ENCODE results near the gene CPEB3. TPM values are rescaled to one million over a fixed set of nuclear protein-coding genes. Genes with fewer than 3 reads are reported as not detected.

Gene CPEB3
- total and polyA plus RNA-seq, 5 donors from 2014 or later = 0.47 to 4.4 (median 0.98) TPM

- DNase-seq (no peak), ATAC-seq (ENCODE audit: low read depth in 2 of 2) (no peak)
- no peaks in the 10 kb centered on the region for H3K9me3 ChIP-seq (ENCODE audit: control insufficient read depth in 2 of 2, low read length in 2 of 2)
- no peaks in the 10 kb centered on the region for H3K9me3 Mint-ChIP-seq
- no peaks in the 10 kb centered on the region for H3K36me3 Mint-ChIP-seq
- no peak overlapping the region for H3K4me3 ChIP-seq (ENCODE audit: low read depth, low read length)
- no peak overlapping the region for H3K27ac Mint-ChIP-seq
- H3K36me3 ChIP-seq (ENCODE audit: control insufficient read depth, insufficient read depth, low read length) = no peaks in the 10 kb centered on the region
- H3K27ac ChIP-seq (ENCODE audit: insufficient read depth, low read length, poor library complexity, severe bottlenecking) = no peak overlapping the region
- no peaks in the 10 kb centered on the region for H3K4me1 ChIP-seq (ENCODE audit: control insufficient read depth, insufficient read depth, low read length, poor library complexity, severe bottlenecking)
- no peak overlapping the region for H3K4me3 Mint-ChIP-seq
- H3K27me3 ChIP-seq (ENCODE audit: control insufficient read depth, insufficient read depth, low read length) = no peaks in the 10 kb centered on the region
- no peaks in the 10 kb centered on the region for H3K27me3 Mint-ChIP-seq
- peaks cover 0 to 3% (median under 1%) of the 10 kb centered on the region in 4 donors for H3K4me1 Mint-ChIP-seq
Measured at GRCh38 chr10:92203919-92204623, 86.8 kb downstream of the CPEB3 start.

GRCh38 chr10:92202536-92202935 is 88.3 kb downstream of the CPEB3 start:
- Mint-ChIP-seq H3K4me3 (no peak overlapping the region), H3K27ac (no peak overlapping the region), H3K36me3 (no peaks in the 10 kb centered on the region), H3K27me3 (no peaks in the 10 kb centered on the region), H3K9me3 (no peaks in the 10 kb centered on the region), H3K4me1 (peaks cover 0 to 5% (median under 1%) of the 10 kb centered on the region in 4 donors)
- Histone ChIP-seq H3K27ac (ENCODE audit: insufficient read depth, low read length, poor library complexity, severe bottlenecking) (no peak overlapping the region), H3K4me3 (ENCODE audit: low read depth, low read length) (no peak overlapping the region), H3K9me3 (ENCODE audit: control insufficient read depth in 2 of 2, low read length in 2 of 2) (no peaks in the 10 kb centered on the region), H3K36me3 (ENCODE audit: control insufficient read depth, insufficient read depth, low read length) (no peaks in the 10 kb centered on the region), H3K27me3 (ENCODE audit: control insufficient read depth, insufficient read depth, low read length) (no peaks in the 10 kb centered on the region), H3K4me1 (ENCODE audit: control insufficient read depth, insufficient read depth, low read length, poor library complexity, severe bottlenecking) (no peaks in the 10 kb centered on the region)
- no peak for DNase-seq
- no peak for ATAC-seq (ENCODE audit: low read depth in 2 of 2)

GRCh38 chr10:92200564-92200963 is 90.3 kb downstream of the CPEB3 start:
- no peak overlapping the region for H3K27ac ChIP-seq (ENCODE audit: insufficient read depth, low read length, poor library complexity, severe bottlenecking)
- H3K36me3 ChIP-seq (ENCODE audit: control insufficient read depth, insufficient read depth, low read length) = no peaks in the 10 kb centered on the region
- H3K4me3 ChIP-seq (ENCODE audit: low read depth, low read length) = no peak overlapping the region
- no peaks in the 10 kb centered on the region for H3K4me1 ChIP-seq (ENCODE audit: control insufficient read depth, insufficient read depth, low read length, poor library complexity, severe bottlenecking)
- ATAC-seq (ENCODE audit: low read depth in 2 of 2) (no peak), DNase-seq (no peak)
- Mint-ChIP-seq H3K4me1 (peaks cover 0 to 5% (median 1%) of the 10 kb centered on the region in 4 donors), H3K36me3 (no peaks in the 10 kb centered on the region), H3K9me3 (no peaks in the 10 kb centered on the region), H3K27ac (no peak overlapping the region), H3K4me3 (no peak overlapping the region), H3K27me3 (no peaks in the 10 kb centered on the region)
- no peaks in the 10 kb centered on the region for H3K9me3 ChIP-seq (ENCODE audit: control insufficient read depth in 2 of 2, low read length in 2 of 2)
- H3K27me3 ChIP-seq (ENCODE audit: control insufficient read depth, insufficient read depth, low read length) = no peaks in the 10 kb centered on the region

DNA sequence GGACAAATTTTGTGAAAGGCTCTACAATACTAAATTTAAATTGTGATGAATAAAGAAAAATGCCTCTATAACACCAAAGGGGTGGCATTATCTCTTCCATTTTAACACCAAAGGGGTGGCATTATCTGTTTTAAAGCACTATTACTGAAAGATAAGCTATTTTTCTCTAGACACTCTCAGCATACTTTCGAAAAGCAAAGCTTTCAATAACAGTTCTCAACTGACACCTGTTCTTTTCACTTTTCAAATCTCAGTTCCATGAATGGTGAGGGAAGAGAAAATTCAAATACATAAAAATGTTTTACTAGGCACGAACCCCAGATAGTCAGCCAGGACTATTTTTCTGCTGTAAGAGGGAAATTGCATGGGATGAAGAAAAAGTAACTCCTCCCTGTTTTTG is 103.8 kb downstream of the CPEB3 start:
- no peak overlapping the region for H3K4me3 Mint-ChIP-seq
- Histone ChIP-seq H3K27me3 (ENCODE audit: control insufficient read depth, insufficient read depth, low read length) (no peaks in the 10 kb centered on the region), H3K36me3 (ENCODE audit: control insufficient read depth, insufficient read depth, low read length) (no peaks in the 10 kb centered on the region), H3K4me3 (ENCODE audit: low read depth, low read length) (no peak overlapping the region), H3K4me1 (ENCODE audit: control insufficient read depth, insufficient read depth, low read length, poor library complexity, severe bottlenecking) (no peaks in the 10 kb centered on the region), H3K9me3 (ENCODE audit: control insufficient read depth in 2 of 2, low read length in 2 of 2) (no peaks in the 10 kb centered on the region), H3K27ac (ENCODE audit: insufficient read depth, low read length, poor library complexity, severe bottlenecking) (no peak overlapping the region)
- H3K27ac Mint-ChIP-seq = no peak overlapping the region
- H3K4me1 Mint-ChIP-seq = peaks cover 0 to 3% (median 2%) of the 10 kb centered on the region in 4 donors
- H3K36me3 Mint-ChIP-seq = no peaks in the 10 kb centered on the region
- H3K27me3 Mint-ChIP-seq = no peaks in the 10 kb centered on the region
- H3K9me3 Mint-ChIP-seq = no peaks in the 10 kb centered on the region
- ATAC-seq (ENCODE audit: low read depth in 2 of 2) (no peak), DNase-seq (no peak)

GRCh38 chr10:92184977-92185376 is 105.9 kb downstream of the CPEB3 start:
- no peak overlapping the region for H3K27ac Mint-ChIP-seq
- Histone ChIP-seq H3K36me3 (ENCODE audit: control insufficient read depth, insufficient read depth, low read length) (no peaks in the 10 kb centered on the region), H3K4me3 (ENCODE audit: low read depth, low read length) (no peak overlapping the region), H3K4me1 (ENCODE audit: control insufficient read depth, insufficient read depth, low read length, poor library complexity, severe bottlenecking) (peaks cover 4% of the 10 kb centered on the region), H3K9me3 (ENCODE audit: control insufficient read depth in 2 of 2, low read length in 2 of 2) (no peaks in the 10 kb centered on the region), H3K27ac (ENCODE audit: insufficient read depth, low read length, poor library complexity, severe bottlenecking) (no peak overlapping the region), H3K27me3 (ENCODE audit: control insufficient read depth, insufficient read depth, low read length) (no peaks in the 10 kb centered on the region)
- no peak for ATAC-seq (ENCODE audit: low read depth in 2 of 2)
- no peaks in the 10 kb centered on the region for H3K27me3 Mint-ChIP-seq
- DNase-seq = no peak
- peaks cover 0 to 12% (median 9%) of the 10 kb centered on the region in 4 donors for H3K4me1 Mint-ChIP-seq
- H3K9me3 Mint-ChIP-seq = no peaks in the 10 kb centered on the region
- H3K36me3 Mint-ChIP-seq = peaks cover 6% of the 10 kb centered on the region
- H3K4me3 Mint-ChIP-seq = no peak overlapping the region

GRCh38 chr10:92183199-92183598 is 107.7 kb downstream of the CPEB3 start:
- no peaks in the 10 kb centered on the region for H3K27me3 Mint-ChIP-seq
- ATAC-seq (ENCODE audit: low read depth in 2 of 2) = no peak
- peaks cover 0 to 22% (median 9%) of the 10 kb centered on the region in 4 donors for H3K4me1 Mint-ChIP-seq
- H3K36me3 Mint-ChIP-seq = peaks cover 17% of the 10 kb centered on the region
- H3K36me3 ChIP-seq (ENCODE audit: control insufficient read depth, insufficient read depth, low read length) = peaks cover 2% of the 10 kb centered on the region
- DNase-seq = no peak
- H3K27me3 ChIP-seq (ENCODE audit: control insufficient read depth, insufficient read depth, low read length) = no peaks in the 10 kb centered on the region
- no peak overlapping the region for H3K4me3 ChIP-seq (ENCODE audit: low read depth, low read length)
- no peak overlapping the region for H3K4me3 Mint-ChIP-seq
- H3K27ac ChIP-seq (ENCODE audit: insufficient read depth, low read length, poor library complexity, severe bottlenecking) = no peak overlapping the region
- H3K27ac Mint-ChIP-seq = no peak overlapping the region
- peaks cover 4% of the 10 kb centered on the region for H3K4me1 ChIP-seq (ENCODE audit: control insufficient read depth, insufficient read depth, low read length, poor library complexity, severe bottlenecking)
- H3K9me3 Mint-ChIP-seq = no peaks in the 10 kb centered on the region
- H3K9me3 ChIP-seq (ENCODE audit: control insufficient read depth in 2 of 2, low read length in 2 of 2) = no peaks in the 10 kb centered on the region

DNA sequence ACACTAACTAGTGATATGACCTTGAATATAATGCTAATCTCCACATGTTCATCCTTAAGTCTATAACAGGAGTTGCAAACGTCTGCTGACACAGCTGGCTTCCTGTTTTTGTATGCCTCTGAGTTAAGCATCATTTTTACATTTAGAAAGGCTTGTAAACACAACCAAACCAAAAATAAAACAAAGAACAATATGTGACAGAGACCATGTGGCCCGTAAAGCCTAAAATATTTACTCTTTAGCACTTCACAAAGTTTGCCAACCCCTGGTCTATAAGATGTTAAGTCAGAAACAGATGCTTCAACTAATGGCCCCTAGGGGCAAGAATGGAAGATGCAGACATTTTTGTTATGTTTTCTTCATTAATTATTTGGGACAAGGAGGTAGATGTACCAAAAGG is 109.3 kb downstream of the CPEB3 start:
- Mint-ChIP-seq H3K4me3 (no peak overlapping the region), H3K4me1 (peaks cover 0 to 22% (median 9%) of the 10 kb centered on the region in 4 donors), H3K9me3 (peaks cover 0 to 2% (median 0%) of the 10 kb centered on the region in 7 donors), H3K27ac (peak overlapping the region in 2 of 3 donors; percentile 6 to 49), H3K36me3 (peaks cover 18% of the 10 kb centered on the region), H3K27me3 (no peaks in the 10 kb centered on the region)
- Histone ChIP-seq H3K9me3 (ENCODE audit: control insufficient read depth in 2 of 2, low read length in 2 of 2) (no peaks in the 10 kb centered on the region), H3K4me1 (ENCODE audit: control insufficient read depth, insufficient read depth, low read length, poor library complexity, severe bottlenecking) (peaks cover 4% of the 10 kb centered on the region), H3K27me3 (ENCODE audit: control insufficient read depth, insufficient read depth, low read length) (no peaks in the 10 kb centered on the region), H3K4me3 (ENCODE audit: low read depth, low read length) (no peak overlapping the region), H3K27ac (ENCODE audit: insufficient read depth, low read length, poor library complexity, severe bottlenecking) (no peak overlapping the region), H3K36me3 (ENCODE audit: control insufficient read depth, insufficient read depth, low read length) (peaks cover 2% of the 10 kb centered on the region)
- ATAC-seq (ENCODE audit: low read depth in 2 of 2) (peak in 1 of 2 donors; percentile 55), DNase-seq (peak in 2 of 3 donors; percentile 26 to 32)

GRCh38 chr10:92180399-92180798 is 110.5 kb downstream of the CPEB3 start:
- no peak overlapping the region for H3K27ac Mint-ChIP-seq
- DNase-seq (no peak), ATAC-seq (ENCODE audit: low read depth in 2 of 2) (no peak)
- no peaks in the 10 kb centered on the region for H3K9me3 ChIP-seq (ENCODE audit: control insufficient read depth in 2 of 2, low read length in 2 of 2)
- H3K27me3 Mint-ChIP-seq = no peaks in the 10 kb centered on the region
- no peak overlapping the region for H3K4me3 ChIP-seq (ENCODE audit: low read depth, low read length)
- peaks cover 4% of the 10 kb centered on the region for H3K36me3 ChIP-seq (ENCODE audit: control insufficient read depth, insufficient read depth, low read length)
- H3K4me3 Mint-ChIP-seq = no peak overlapping the region
- no peak overlapping the region for H3K27ac ChIP-seq (ENCODE audit: insufficient read depth, low read length, poor library complexity, severe bottlenecking)
- peaks cover 18% of the 10 kb centered on the region for H3K36me3 Mint-ChIP-seq
- peaks cover 0 to 22% (median 9%) of the 10 kb centered on the region in 4 donors for H3K4me1 Mint-ChIP-seq
- peaks cover 4% of the 10 kb centered on the region for H3K4me1 ChIP-seq (ENCODE audit: control insufficient read depth, insufficient read depth, low read length, poor library complexity, severe bottlenecking)
- H3K27me3 ChIP-seq (ENCODE audit: control insufficient read depth, insufficient read depth, low read length) = no peaks in the 10 kb centered on the region
- H3K9me3 Mint-ChIP-seq = peaks cover 0 to 2% (median 0%) of the 10 kb centered on the region in 7 donors
